Astrocyte (in vitro differentiated cells and primary cell): ENCODE data around the gene PROB1. TPM values are rescaled to one million over a fixed set of nuclear protein-coding genes. Genes with fewer than 3 reads are reported as not detected.
"Not testable (repeated sequence)": the region's sequence is repeated elsewhere in the genome, so short reads cannot be mapped to it uniquely, and the experiment has no call there.

ENCODE experiments used
- DNase-seq: peaks from one replicate; pipeline ENCODE4 v3.0.0-alpha.2; 2010; ENCODE audit warnings: low read depth
- FAIRE-seq: peaks from 2 replicates; lab custom pipeline; 2011; peaks lifted over from hg19 to GRCh38; lab: Jason Lieb, UNC
- H2AFZ ChIP-seq: 2 replicates; pipeline ENCODE4 v1.6.0; 2012; ENCODE audit warnings: low read depth, low read length, inconsistent platforms
- H3K27ac ChIP-seq: 2 replicates; pipeline ENCODE4 v1.5.1; 2011; ENCODE audit warnings: low read depth, low read length, inconsistent platforms
- H3K27me3 ChIP-seq: 2 replicates; pipeline ENCODE4 v1.6.0; 2011; ENCODE audit warnings: low read length, inconsistent platforms; ENCODE audit not compliant: insufficient read depth
- H3K36me3 ChIP-seq: 2 replicates; pipeline ENCODE4 v1.5.1; 2011; ENCODE audit warnings: low read length, inconsistent platforms; ENCODE audit not compliant: insufficient read depth
- H3K4me1 ChIP-seq: 2 replicates; pipeline ENCODE4 v1.5.1; 2011; ENCODE audit warnings: low read length, inconsistent platforms; ENCODE audit not compliant: insufficient read depth
- H3K4me2 ChIP-seq: 2 replicates; pipeline ENCODE4 v1.6.0; 2012; ENCODE audit warnings: low read length, inconsistent platforms
- H3K4me3 ChIP-seq: 2 replicates; pipeline ENCODE4 v1.5.1; 2011; ENCODE audit warnings: low read depth, mild to moderate bottlenecking, low read length, inconsistent platforms; ENCODE audit not compliant: insufficient read depth
- H3K79me2 ChIP-seq: 2 replicates; pipeline ENCODE4 v1.6.0; 2012; ENCODE audit warnings: mild to moderate bottlenecking, low read length, inconsistent platforms; ENCODE audit not compliant: insufficient read depth
- H3K9ac ChIP-seq: 2 replicates; pipeline ENCODE4 v1.6.0; 2012; ENCODE audit warnings: mild to moderate bottlenecking, low read length, inconsistent platforms
- H3K9me3 ChIP-seq: 2 replicates; pipeline ENCODE4 v1.5.1; 2012; ENCODE audit warnings: low read depth, mild to moderate bottlenecking, low read length, inconsistent platforms; ENCODE audit not compliant: insufficient read depth
- H4K20me1 ChIP-seq: 2 replicates; pipeline ENCODE4 v1.6.0; 2012; ENCODE audit warnings: low read length, inconsistent platforms; ENCODE audit not compliant: insufficient read depth
- H3K27ac Mint-ChIP-seq: one replicate; pipeline ENCODE4 v1.8.0; 2021; ENCODE audit warnings: mild to moderate bottlenecking, mixed read lengths; ENCODE audit not compliant: unreplicated experiment
- H3K27me3 Mint-ChIP-seq: one replicate; pipeline ENCODE4 v1.8.0; 2021; ENCODE audit warnings: low read depth, mixed read lengths; ENCODE audit not compliant: unreplicated experiment
- H3K36me3 Mint-ChIP-seq: one replicate; pipeline ENCODE4 v1.8.0; 2021; ENCODE audit warnings: low read depth, mixed read lengths; ENCODE audit not compliant: unreplicated experiment
- H3K4me1 Mint-ChIP-seq: one replicate; pipeline ENCODE4 v1.8.0; 2021; ENCODE audit warnings: low read depth, mixed read lengths; ENCODE audit not compliant: unreplicated experiment
- H3K4me3 Mint-ChIP-seq: one replicate; pipeline ENCODE4 v1.8.0; 2021; ENCODE audit warnings: mild to moderate bottlenecking, moderate library complexity, mixed read lengths; ENCODE audit not compliant: unreplicated experiment
- H3K9me3 Mint-ChIP-seq: one replicate; pipeline ENCODE4 v1.8.0; 2021; ENCODE audit warnings: mild to moderate bottlenecking, mixed read lengths; ENCODE audit not compliant: unreplicated experiment
- CTCF ChIP-seq: IDR thresholded peaks from 2 replicates; pipeline ENCODE4 v1.5.1; 2011; ENCODE audit warnings: low read depth, mild to moderate bottlenecking, inconsistent platforms, low read length, moderate library complexity; ENCODE audit not compliant: insufficient read depth
- EZH2 ChIP-seq: IDR thresholded peaks from 2 replicates; pipeline ENCODE4 v1.6.1; 2012; ENCODE audit warnings: mild to moderate bottlenecking, low read length, inconsistent platforms; ENCODE audit not compliant: insufficient read depth
- total RNA-seq: library from RNA; stranded (reverse); gene quantifications from 2 replicates; pipeline ENCODE4 v1.2.1, GENCODE V29; 2021

The PROB1 gene
- total RNA-seq, 1 donor from 2014 or later = 0.59 TPM

- TF ChIP-seq CTCF (no peak), EZH2 (no peak)
- no peak overlapping the region for H3K4me2 ChIP-seq
- no peak overlapping the region for H3K9ac ChIP-seq
- H3K27ac Mint-ChIP-seq = no peak overlapping the region
- H3K9me3 ChIP-seq = no peaks in the 10 kb centered on the region
- no peaks in the 10 kb centered on the region for H3K79me2 ChIP-seq
- no peaks in the 10 kb centered on the region for H3K9me3 Mint-ChIP-seq
- H3K4me1 Mint-ChIP-seq = no peaks in the 10 kb centered on the region
- FAIRE-seq = no peak
- peaks cover 14% of the 10 kb centered on the region for H3K4me1 ChIP-seq
- H3K36me3 ChIP-seq = no peaks in the 10 kb centered on the region
- H2AFZ ChIP-seq = no peak overlapping the region
- DNase-seq = no peak
- no peak overlapping the region for H3K27ac ChIP-seq
- no peak overlapping the region for H3K4me3 Mint-ChIP-seq
- H3K27me3 ChIP-seq = no peaks in the 10 kb centered on the region
- H4K20me1 ChIP-seq = no peaks in the 10 kb centered on the region
- H3K27me3 Mint-ChIP-seq = no peaks in the 10 kb centered on the region
- peaks cover 18% of the 10 kb centered on the region for H3K36me3 Mint-ChIP-seq
- no peak overlapping the region for H3K4me3 ChIP-seq
Measured at GRCh38 chr5:139410993-139411828, 16.3 kb upstream of the PROB1 start.

- H3K4me3 ChIP-seq = no peak overlapping the region
- DNase-seq (no peak), FAIRE-seq (no peak)
- Mint-ChIP-seq H3K9me3 (no peaks in the 10 kb centered on the region), H3K36me3 (peaks cover 15% of the 10 kb centered on the region), H3K4me3 (no peak overlapping the region), H3K27ac (no peak overlapping the region), H3K4me1 (no peaks in the 10 kb centered on the region), H3K27me3 (no peaks in the 10 kb centered on the region)
- no peak overlapping the region for H3K4me2 ChIP-seq
- H3K4me1 ChIP-seq = peaks cover 12% of the 10 kb centered on the region
- H3K27ac ChIP-seq = no peak overlapping the region
- H3K36me3 ChIP-seq = no peaks in the 10 kb centered on the region
- H3K9me3 ChIP-seq = no peaks in the 10 kb centered on the region
- no peak for TF ChIP-seq CTCF
- no peak for TF ChIP-seq EZH2
- no peaks in the 10 kb centered on the region for H3K79me2 ChIP-seq
- H3K9ac ChIP-seq = no peak overlapping the region
- no peak overlapping the region for H2AFZ ChIP-seq
- no peaks in the 10 kb centered on the region for H4K20me1 ChIP-seq
- no peaks in the 10 kb centered on the region for H3K27me3 ChIP-seq
Measured at GRCh38 chr5:139410121-139410992, 15.5 kb upstream of the PROB1 start.

GRCh38 chr5:139409116-139409515 is 14.2 kb upstream of the PROB1 start:
- not testable (repeated sequence) for H3K27me3 Mint-ChIP-seq, H4K20me1 ChIP-seq

More at GRCh38 chr5:139409116-139409515, 14.2 kb upstream of the PROB1 start:
- H3K9me3 ChIP-seq, H3K4me2 ChIP-seq, H3K9ac ChIP-seq, H3K4me3 ChIP-seq, H3K9me3 Mint-ChIP-seq, H3K27me3 ChIP-seq, H3K4me1 ChIP-seq, H3K4me1 Mint-ChIP-seq, DNase-seq, H3K36me3 ChIP-seq, H3K79me2 ChIP-seq, H2AFZ ChIP-seq, H3K27ac Mint-ChIP-seq, H3K4me3 Mint-ChIP-seq, H3K27ac ChIP-seq, FAIRE-seq: not testable (repeated sequence)
- H3K36me3 Mint-ChIP-seq = peaks cover 13% of the 10 kb centered on the region
